ENCODE data around the gene RDH16. TPM values are rescaled to one million over a fixed set of nuclear protein-coding genes. Genes with fewer than 3 reads are reported as not detected.
A peak's percentile ranks its signal among the peaks of the same experiment; 100 is the strongest.

RDH16 gene
- total RNA-seq, 3 donors from 2014 or later (not counting 1 experiment from before 2014, with no cell fraction given) = 1.3 to 2.3 (median 1.6) TPM

DNA sequence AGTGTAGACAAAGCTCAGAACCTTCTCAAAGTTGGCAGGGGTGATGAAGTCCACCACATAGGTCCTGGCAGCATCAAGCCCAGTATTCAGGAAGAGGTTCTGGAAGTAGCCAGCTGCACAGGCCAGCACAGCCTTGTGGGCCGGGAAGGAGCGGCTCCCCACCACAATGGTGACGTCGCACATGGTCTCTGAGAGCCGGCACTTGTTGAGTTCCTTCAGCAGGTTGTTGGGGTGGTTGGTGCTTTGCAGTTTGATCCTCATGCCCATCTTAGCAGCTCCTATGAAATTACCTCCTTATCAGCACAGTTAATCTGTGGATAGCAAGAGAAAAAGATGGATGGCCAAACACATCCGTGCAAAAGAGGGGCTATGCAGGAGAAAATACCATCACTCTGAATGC lies 47.2 kb upstream of the RDH16 start:
- Histone ChIP-seq H3K9me3 (ENCODE audit: control insufficient read depth, insufficient read depth, low read length) (no peaks in the 10 kb centered on the region), H3K4me1 (ENCODE audit: control insufficient read depth, insufficient read depth, low read length) (peaks cover 20% of the 10 kb centered on the region), H3K27ac (ENCODE audit: low read length) (no peak overlapping the region), H3K27me3 (ENCODE audit: control insufficient read depth, insufficient read depth, low read length) (no peaks in the 10 kb centered on the region), H3K36me3 (ENCODE audit: control insufficient read depth, insufficient read depth, low read length) (peaks cover 36% of the 10 kb centered on the region), H3K4me3 (ENCODE audit: low read length) (no peak overlapping the region)
- no peak overlapping the region for H3K27ac Mint-ChIP-seq
- ATAC-seq (no peak), DNase-seq (no peak)
- peaks cover 27 to 44% of the 10 kb centered on the region in 2 donors for H3K4me1 Mint-ChIP-seq
- peak overlapping the region; percentile 91 for H3K4me3 Mint-ChIP-seq
- intact Hi-C loops (cut with micrococcal nuclease) = no loop called here
- H3K27me3 Mint-ChIP-seq (ENCODE audit: low read depth in 2 of 2) = no peaks in the 10 kb centered on the region
- H3K36me3 Mint-ChIP-seq = no peaks in the 10 kb centered on the region
- no peaks in the 10 kb centered on the region for H3K9me3 Mint-ChIP-seq
- no peak for TF ChIP-seq CTCF (IDR thresholded peaks at IDR 0.05)
- WGBS (ENCODE audit: insufficient coverage) = 93% methylated on average over 6 of the region's 6 CpGs

- Mint-ChIP-seq H3K4me3 (no peak overlapping the region), H3K27ac (no peak overlapping the region), H3K27me3 (ENCODE audit: low read depth in 2 of 2) (no peaks in the 10 kb centered on the region), H3K36me3 (no peaks in the 10 kb centered on the region), H3K9me3 (no peaks in the 10 kb centered on the region), H3K4me1 (peaks cover 35 to 53% of the 10 kb centered on the region in 2 donors)
- no peak for TF ChIP-seq CTCF (IDR thresholded peaks at IDR 0.05)
- Histone ChIP-seq H3K4me3 (ENCODE audit: low read length) (no peak overlapping the region), H3K36me3 (ENCODE audit: control insufficient read depth, insufficient read depth, low read length) (peaks cover 38% of the 10 kb centered on the region), H3K9me3 (ENCODE audit: control insufficient read depth, insufficient read depth, low read length) (no peaks in the 10 kb centered on the region), H3K4me1 (ENCODE audit: control insufficient read depth, insufficient read depth, low read length) (peaks cover 20% of the 10 kb centered on the region), H3K27me3 (ENCODE audit: control insufficient read depth, insufficient read depth, low read length) (no peaks in the 10 kb centered on the region), H3K27ac (ENCODE audit: low read length) (no peak overlapping the region)
- WGBS (ENCODE audit: insufficient coverage) = 96% methylated on average over 13 of the region's 13 CpGs
- DNase-seq (no peak), ATAC-seq (no peak)
- intact Hi-C loops (cut with micrococcal nuclease) = no loop called here
Observed at GRCh38 chr12:57003395-57003794, 46.0 kb upstream of the RDH16 start.

- TF ChIP-seq CTCF (IDR thresholded peaks at IDR 0.05) = peak; percentile 49
- no peak overlapping the region for H3K4me3 ChIP-seq (ENCODE audit: low read length)
- peaks cover 28 to 47% of the 10 kb centered on the region in 2 donors for H3K4me1 Mint-ChIP-seq
- no peaks in the 10 kb centered on the region for H3K36me3 Mint-ChIP-seq
- no peaks in the 10 kb centered on the region for H3K27me3 Mint-ChIP-seq (ENCODE audit: low read depth in 2 of 2)
- ATAC-seq (peak; percentile 29 to 53 (median 49)), DNase-seq (peak; percentile 47 to 86)
- peaks cover 12% of the 10 kb centered on the region for H3K4me1 ChIP-seq (ENCODE audit: control insufficient read depth, insufficient read depth, low read length)
- intact Hi-C loops (cut with micrococcal nuclease) = no loop called here
- H3K9me3 ChIP-seq (ENCODE audit: control insufficient read depth, insufficient read depth, low read length) = no peaks in the 10 kb centered on the region
- peak overlapping the region in 1 of 2 donors; percentile 31 for H3K27ac Mint-ChIP-seq
- 50% methylated on average over 13 of the region's 13 CpGs for WGBS (ENCODE audit: insufficient coverage)
- H3K27ac ChIP-seq (ENCODE audit: low read length) = no peak overlapping the region
- peaks cover 38% of the 10 kb centered on the region for H3K36me3 ChIP-seq (ENCODE audit: control insufficient read depth, insufficient read depth, low read length)
- no peak overlapping the region for H3K4me3 Mint-ChIP-seq
- H3K9me3 Mint-ChIP-seq = no peaks in the 10 kb centered on the region
- H3K27me3 ChIP-seq (ENCODE audit: control insufficient read depth, insufficient read depth, low read length) = no peaks in the 10 kb centered on the region
Observed at GRCh38 chr12:57001448-57001906, 44.1 kb upstream of the RDH16 start.

- intact Hi-C loops (cut with micrococcal nuclease) = no loop called here
- ATAC-seq (no peak), DNase-seq (no peak)
- H3K4me3 Mint-ChIP-seq = no peak overlapping the region
- H3K36me3 Mint-ChIP-seq = no peaks in the 10 kb centered on the region
- Histone ChIP-seq H3K27ac (ENCODE audit: low read length) (no peak overlapping the region), H3K4me1 (ENCODE audit: control insufficient read depth, insufficient read depth, low read length) (peaks cover 5% of the 10 kb centered on the region), H3K9me3 (ENCODE audit: control insufficient read depth, insufficient read depth, low read length) (no peaks in the 10 kb centered on the region), H3K4me3 (ENCODE audit: low read length) (no peak overlapping the region), H3K27me3 (ENCODE audit: control insufficient read depth, insufficient read depth, low read length) (no peaks in the 10 kb centered on the region), H3K36me3 (ENCODE audit: control insufficient read depth, insufficient read depth, low read length) (peaks cover 38% of the 10 kb centered on the region)
- no peak overlapping the region for H3K27ac Mint-ChIP-seq
- H3K4me1 Mint-ChIP-seq = peaks cover 28 to 48% of the 10 kb centered on the region in 2 donors
- no peak for TF ChIP-seq CTCF (IDR thresholded peaks at IDR 0.05)
- H3K27me3 Mint-ChIP-seq (ENCODE audit: low read depth in 2 of 2) = no peaks in the 10 kb centered on the region
- WGBS (ENCODE audit: insufficient coverage) = 82% methylated on average over 1 of the region's 1 CpG
- no peaks in the 10 kb centered on the region for H3K9me3 Mint-ChIP-seq
Observed at GRCh38 chr12:57000393-57000792, 43.0 kb upstream of the RDH16 start.
